ENCODE data around the gene CALU.

Gene CALU

GRCh38 chr7:128726059-128726736, 13.0 kb upstream of the CALU start:
- no peak for DNase-seq

- DNase-seq = no peak
Observed at GRCh38 chr7:128726737-128727072, 12.5 kb upstream of the CALU start.

- no peak for DNase-seq
Observed at GRCh38 chr7:128727239-128727638, 11.9 kb upstream of the CALU start.

GRCh38 chr7:128728598-128728997, 10.6 kb upstream of the CALU start:
- DNase-seq = no peak

- DNase-seq = no peak
Observed at GRCh38 chr7:128729494-128729893, 9.7 kb upstream of the CALU start.

GRCh38 chr7:128731184-128731583, 8.0 kb upstream of the CALU start:
- no peak for DNase-seq

- DNase-seq = no peak
Observed at GRCh38 chr7:128732521-128733277, 6.5 kb upstream of the CALU start.

GRCh38 chr7:128733278-128733645, 5.9 kb upstream of the CALU start:
- DNase-seq = no peak

GRCh38 chr7:128734890-128735289, 4.3 kb upstream of the CALU start:
- no peak for DNase-seq

GRCh38 chr7:128735436-128735835, 3.7 kb upstream of the CALU start:
- DNase-seq = no peak

- no peak for DNase-seq
Observed at GRCh38 chr7:128737441-128737840, 1.7 kb upstream of the CALU start.

- DNase-seq = no peak
Observed at GRCh38 chr7:128737867-128738385, 1.2 kb upstream of the CALU start.

- DNase-seq = no peak
Observed at GRCh38 chr7:128738570-128739047, 550 bp upstream of the CALU start.

GRCh38 chr7:128739990-128740682, 977 bp downstream of the CALU start:
- no peak for DNase-seq

- DNase-seq = no peak
Observed at GRCh38 chr7:128740996-128741395, 1.8 kb downstream of the CALU start.

GRCh38 chr7:128741491-128741890, 2.3 kb downstream of the CALU start:
- no peak for DNase-seq

- DNase-seq = no peak
Observed at GRCh38 chr7:128742206-128742605, 3.0 kb downstream of the CALU start.

GRCh38 chr7:128743112-128743772, 4.1 kb downstream of the CALU start:
- DNase-seq = no peak

- DNase-seq = no peak
Observed at GRCh38 chr7:128744366-128744905, 5.3 kb downstream of the CALU start.

GRCh38 chr7:128745706-128746105, 6.5 kb downstream of the CALU start:
- no peak for DNase-seq

GRCh38 chr7:128747327-128748079, 8.3 kb downstream of the CALU start:
- DNase-seq = no peak

- no peak for DNase-seq
Observed at GRCh38 chr7:128752251-128752650, 13.1 kb downstream of the CALU start.

Measured in activated CD8-positive, alpha-beta memory T cell treated with anti-CD3 and anti-CD28 coated beads for 24 hours (primary cell).